ENCODE results near the gene ZNF780A. TPM values are rescaled to one million over a fixed set of nuclear protein-coding genes. Genes with fewer than 3 reads are reported as not detected.

Gene ZNF780A
- total RNA-seq, 2 experiments from 2014 or later = 19.0 to 20.7 TPM

DNA sequence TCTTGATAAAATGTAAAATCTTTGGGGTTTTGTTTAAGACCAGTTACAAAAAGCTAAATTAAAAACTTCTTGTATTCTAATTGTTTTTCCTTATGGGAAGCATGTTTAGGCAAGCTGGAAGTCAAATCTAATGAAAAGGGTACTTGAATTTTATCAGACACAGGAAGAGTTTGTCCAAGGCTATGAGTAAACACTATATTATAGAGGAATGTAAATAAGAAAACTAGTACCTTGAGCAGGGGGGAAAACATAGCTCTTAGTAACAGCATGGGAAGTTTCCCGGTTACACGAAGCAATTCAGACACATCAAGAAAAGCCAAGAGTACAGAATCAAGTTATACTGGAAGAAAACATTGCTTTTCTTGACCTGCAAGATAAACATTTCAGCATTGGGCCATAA lies 19.8 kb upstream of the ZNF780A start:
- Mint-ChIP-seq H3K36me3 (no peaks in the 10 kb centered on the region), H3K27me3 (peaks cover 7% of the 10 kb centered on the region), H3K4me3 (no peak overlapping the region), H3K27ac (no peak overlapping the region), H3K9me3 (ENCODE audit: low read depth) (peaks cover 3% of the 10 kb centered on the region), H3K4me1 (no peaks in the 10 kb centered on the region)
- ATAC-seq (no peak), DNase-seq (no peak)
- CTCF ChIA-PET = no interaction called here

DNA sequence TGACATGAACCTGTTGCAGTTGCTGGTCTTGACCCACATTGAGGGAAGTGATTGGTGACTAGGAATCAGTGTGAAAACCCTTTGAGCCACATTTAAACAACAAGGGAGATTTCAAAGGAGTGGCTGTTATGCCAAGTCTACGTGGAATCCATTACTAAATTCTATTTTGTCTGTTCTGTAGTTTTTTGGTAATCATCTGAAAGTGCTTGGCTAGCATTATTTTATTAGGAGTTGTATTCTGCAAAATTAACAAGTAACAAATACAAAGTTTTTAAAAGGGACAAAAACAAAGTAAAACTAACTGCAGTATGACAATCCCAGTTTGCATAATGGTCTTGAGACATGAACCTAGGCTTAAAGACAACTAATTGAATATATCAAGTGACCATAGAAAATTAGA lies 14.0 kb upstream of the ZNF780A start:
- H3K4me3 Mint-ChIP-seq = no peak overlapping the region
- ATAC-seq = no peak
- H3K27ac Mint-ChIP-seq = no peak overlapping the region
- H3K9me3 Mint-ChIP-seq (ENCODE audit: low read depth) = no peaks in the 10 kb centered on the region
- H3K4me1 Mint-ChIP-seq = no peaks in the 10 kb centered on the region
- H3K36me3 Mint-ChIP-seq = no peaks in the 10 kb centered on the region
- CTCF ChIA-PET = no interaction called here
- no peak for DNase-seq
- peaks cover 4% of the 10 kb centered on the region for H3K27me3 Mint-ChIP-seq

DNA sequence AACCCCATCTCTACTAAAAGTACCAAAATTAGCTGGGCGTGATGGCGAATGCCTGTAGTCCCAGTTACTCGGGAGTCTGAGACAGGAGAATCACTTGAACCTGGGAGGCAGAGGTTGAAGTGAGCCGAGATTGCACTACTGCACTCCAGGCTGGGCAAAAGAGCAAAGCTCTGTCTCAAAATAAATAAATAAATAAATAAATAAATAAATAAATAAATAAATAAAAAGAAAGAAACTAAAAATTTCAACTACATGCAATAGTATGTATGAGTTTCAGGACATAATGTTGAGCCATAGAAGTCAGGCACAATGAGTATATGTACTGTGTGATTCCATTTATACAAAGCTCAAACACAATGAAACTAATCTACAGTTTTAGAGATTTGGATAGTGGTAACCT lies 12.9 kb upstream of the ZNF780A start:
- Mint-ChIP-seq H3K27ac (no peak overlapping the region), H3K9me3 (ENCODE audit: low read depth) (no peaks in the 10 kb centered on the region), H3K4me1 (no peaks in the 10 kb centered on the region), H3K4me3 (no peak overlapping the region), H3K36me3 (no peaks in the 10 kb centered on the region), H3K27me3 (peaks cover 12% of the 10 kb centered on the region)
- no peak for ATAC-seq
- no peak for DNase-seq
- CTCF ChIA-PET = interaction anchor here (0.6 kb wide), 1 partner anchor 54 kb away, joined by 5 read pairs; no protein-coding TSS in a partner anchor

DNA sequence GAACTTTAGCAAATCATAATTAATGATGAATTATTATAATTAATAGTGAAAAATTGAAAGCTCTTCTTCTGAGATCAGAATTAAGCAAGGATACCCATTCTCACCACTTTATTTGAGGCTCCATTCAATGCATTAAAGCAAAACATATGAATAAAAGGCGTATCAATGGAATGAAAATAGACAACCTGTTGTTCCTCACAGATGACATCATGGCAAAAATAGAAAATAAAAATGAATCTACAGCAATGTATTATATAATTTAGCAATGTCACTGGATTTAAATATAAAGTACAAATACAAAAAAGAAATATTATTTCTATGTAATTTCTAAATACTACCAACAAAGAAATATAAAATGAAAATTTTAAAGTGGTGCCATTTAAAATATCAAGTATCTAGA lies 11.1 kb upstream of the ZNF780A start:
- Mint-ChIP-seq H3K4me3 (no peak overlapping the region), H3K4me1 (no peaks in the 10 kb centered on the region), H3K27me3 (peaks cover 24% of the 10 kb centered on the region), H3K36me3 (no peaks in the 10 kb centered on the region), H3K27ac (no peak overlapping the region), H3K9me3 (ENCODE audit: low read depth) (no peaks in the 10 kb centered on the region)
- DNase-seq = no peak
- CTCF ChIA-PET = no interaction called here
- ATAC-seq = no peak

DNA sequence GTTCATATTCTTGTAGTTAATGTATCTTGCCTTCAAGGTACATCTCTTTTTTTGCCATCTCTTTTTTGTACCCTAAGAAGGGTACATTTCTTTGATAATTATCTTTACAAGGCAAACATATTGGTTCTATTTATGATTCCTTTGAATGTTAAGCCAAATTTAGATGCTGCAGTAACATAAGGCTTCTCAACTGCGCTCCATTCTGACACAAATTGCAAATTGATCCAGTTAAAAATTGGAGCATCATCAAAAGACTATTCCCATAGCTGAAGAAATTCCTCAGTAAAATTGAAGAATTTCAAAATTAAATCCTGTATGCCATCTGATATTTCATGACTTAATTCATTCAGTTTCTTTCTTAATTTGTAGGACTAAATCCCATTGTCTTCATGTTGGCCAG lies 2.7 kb upstream of the ZNF780A start:
- Mint-ChIP-seq H3K27me3 (peaks cover 15% of the 10 kb centered on the region), H3K4me1 (peaks cover 23% of the 10 kb centered on the region), H3K4me3 (no peak overlapping the region), H3K36me3 (peaks cover 12% of the 10 kb centered on the region), H3K9me3 (ENCODE audit: low read depth) (peaks cover 2% of the 10 kb centered on the region), H3K27ac (no peak overlapping the region)
- ATAC-seq = no peak
- no peak for DNase-seq
- CTCF ChIA-PET = no interaction called here

DNA sequence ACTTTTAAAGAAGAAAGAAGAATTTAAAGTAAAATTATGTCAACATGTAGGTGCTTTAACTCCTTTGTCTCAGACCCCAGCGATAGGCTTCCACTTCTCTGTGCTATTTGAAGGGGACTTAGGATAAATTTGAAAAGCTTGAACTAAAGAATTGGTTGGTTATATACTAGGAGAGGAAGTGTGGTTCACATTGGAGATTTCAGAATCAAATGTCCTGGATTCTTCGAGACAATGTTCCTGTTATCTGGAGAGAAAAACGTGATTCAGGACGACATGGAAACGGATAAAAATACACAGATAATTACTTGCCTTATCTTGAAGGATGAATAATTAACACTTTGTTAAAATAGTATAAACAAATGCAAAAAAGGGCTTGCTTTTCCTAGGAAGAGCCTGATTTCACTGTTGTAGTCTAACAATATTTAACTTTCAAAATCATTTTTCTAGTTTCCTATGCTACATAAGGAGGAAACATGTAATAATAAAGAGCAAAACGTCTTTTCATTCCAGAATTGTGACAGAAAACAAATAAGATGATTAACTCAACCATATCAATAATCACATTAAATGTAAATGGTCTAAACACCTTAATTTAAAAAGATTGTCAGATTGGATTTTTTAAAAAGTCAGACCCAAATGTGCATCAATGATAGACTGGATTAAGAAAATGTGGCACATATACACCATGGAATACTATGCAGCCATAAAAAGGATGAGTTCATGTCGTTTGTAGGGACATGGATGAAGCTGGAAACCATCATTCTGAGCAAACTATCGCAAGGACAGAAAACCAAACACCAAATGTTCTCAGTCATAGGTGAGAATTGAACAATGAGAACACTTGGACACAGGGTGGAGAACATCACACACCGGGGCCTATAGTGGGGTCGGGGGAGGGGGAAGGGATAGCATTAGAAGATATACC lies 724 bp upstream of the ZNF780A start:
- H3K9me3 Mint-ChIP-seq (ENCODE audit: low read depth) = peaks cover 6% of the 10 kb centered on the region
- H3K27me3 Mint-ChIP-seq = peaks cover 4% of the 10 kb centered on the region
- DNase-seq (no peak), ATAC-seq (no peak)
- H3K27ac Mint-ChIP-seq = peak overlapping the region; percentile 100
- peak overlapping the region; percentile 99 for H3K4me3 Mint-ChIP-seq
- H3K36me3 Mint-ChIP-seq = peaks cover 24% of the 10 kb centered on the region
- CTCF ChIA-PET = interaction anchor here (1.3 to 2.2 kb wide), 4 partner anchors 8 to 121 kb away, joined by 4 to 7 read pairs (median 5); partner anchors contain the start of genes PSMC4 and ZNF780B
- peaks cover 35% of the 10 kb centered on the region for H3K4me1 Mint-ChIP-seq

DNA sequence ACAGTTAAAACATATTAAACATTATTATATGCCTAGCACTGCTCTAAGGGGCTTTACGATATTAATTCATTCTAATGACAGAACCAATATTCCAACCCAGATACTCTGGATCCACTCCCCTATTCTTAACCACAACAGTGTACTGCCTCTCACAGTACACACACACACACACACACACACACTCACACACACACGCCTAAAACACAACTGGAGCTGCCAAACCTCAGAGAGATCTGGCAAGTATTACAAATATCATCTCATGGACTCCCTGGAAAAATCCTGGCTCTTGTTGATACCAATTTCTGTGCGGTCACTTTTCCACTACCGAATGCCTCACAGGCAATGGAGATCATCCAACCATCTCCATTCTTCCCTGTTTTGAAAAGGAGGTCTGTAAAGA lies 1.3 kb downstream of the ZNF780A start:
- CTCF ChIA-PET = interaction anchor here (0.6 to 2.2 kb wide), 3 partner anchors 10 to 325 kb away, joined by 3 to 5 read pairs (median 3); no protein-coding TSS in a partner anchor
- peaks cover 30% of the 10 kb centered on the region for H3K36me3 Mint-ChIP-seq
- peak overlapping the region; percentile 99 for H3K4me3 Mint-ChIP-seq
- no peak for ATAC-seq
- peaks cover 35% of the 10 kb centered on the region for H3K4me1 Mint-ChIP-seq
- H3K9me3 Mint-ChIP-seq (ENCODE audit: low read depth) = peaks cover 6% of the 10 kb centered on the region
- H3K27ac Mint-ChIP-seq = no peak overlapping the region
- no peak for DNase-seq
- no peaks in the 10 kb centered on the region for H3K27me3 Mint-ChIP-seq

DNA sequence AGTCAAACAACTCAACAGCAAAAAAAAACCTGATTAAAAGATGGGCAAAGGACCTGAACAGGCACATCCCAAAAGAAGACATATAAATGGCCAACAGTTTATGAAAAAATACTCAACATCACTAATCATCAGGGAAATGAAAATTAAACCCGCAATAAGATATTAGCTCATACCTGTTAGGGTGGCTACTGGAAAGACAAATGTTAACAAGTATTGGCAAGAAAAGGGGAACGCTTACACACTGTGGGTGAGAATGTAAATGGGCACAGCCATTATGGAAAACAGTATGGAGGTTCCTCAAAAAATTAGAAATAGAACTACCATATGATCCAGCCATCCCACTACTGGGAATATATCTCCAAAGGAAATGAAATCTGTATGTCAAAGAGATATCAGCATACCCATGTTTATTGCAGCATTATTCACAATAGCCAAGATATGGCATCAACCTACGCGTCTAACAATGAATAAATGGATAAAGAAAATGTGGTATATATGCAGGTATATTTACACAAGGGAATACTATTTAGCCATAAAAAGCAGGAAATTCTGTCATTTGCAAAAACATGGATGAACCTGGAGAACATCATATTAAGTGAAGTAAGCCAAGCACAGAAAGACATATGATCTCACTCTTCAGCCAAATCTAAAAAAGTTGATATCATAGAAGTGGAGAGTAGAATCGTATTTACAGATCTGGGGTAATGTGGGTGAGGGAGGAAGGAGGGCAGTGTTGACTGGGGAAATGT lies 2.3 kb downstream of the ZNF780A start:
- no peak for ATAC-seq
- CTCF ChIA-PET = interaction anchor here (2.3 kb wide), 1 partner anchor 117 kb away, joined by 7 read pairs; the partner anchor contains the start of gene PSMC4
- Mint-ChIP-seq H3K27me3 (no peaks in the 10 kb centered on the region), H3K36me3 (peaks cover 35% of the 10 kb centered on the region), H3K4me1 (peaks cover 35% of the 10 kb centered on the region), H3K4me3 (peak overlapping the region; percentile 1), H3K27ac (peak overlapping the region; percentile 3), H3K9me3 (ENCODE audit: low read depth) (peaks cover 6% of the 10 kb centered on the region)
- DNase-seq = no peak

DNA sequence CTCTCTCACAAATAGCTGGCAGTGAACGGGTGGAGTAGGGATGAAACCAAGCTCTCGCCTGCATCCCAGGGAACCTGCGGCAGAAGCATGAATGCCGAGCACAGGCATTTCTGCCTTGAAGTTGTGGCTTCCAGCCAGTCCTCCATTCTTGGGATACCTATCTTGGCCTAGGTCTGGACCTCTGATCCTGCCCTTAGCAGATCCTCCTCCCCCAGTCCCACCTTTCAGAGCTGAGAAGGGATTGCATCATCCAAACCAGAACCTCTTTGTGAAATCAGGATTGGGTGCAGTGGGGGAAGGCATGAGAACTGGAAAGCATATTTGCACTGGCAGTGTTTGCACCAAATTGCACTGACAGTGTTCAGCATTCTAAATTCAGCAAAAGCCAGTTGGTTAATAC lies 5.8 kb downstream of the ZNF780A start:
- Mint-ChIP-seq H3K4me3 (no peak overlapping the region), H3K9me3 (ENCODE audit: low read depth) (peaks cover 7% of the 10 kb centered on the region), H3K4me1 (peaks cover 26% of the 10 kb centered on the region), H3K27ac (no peak overlapping the region), H3K36me3 (peaks cover 63% of the 10 kb centered on the region), H3K27me3 (no peaks in the 10 kb centered on the region)
- DNase-seq (no peak), ATAC-seq (no peak)
- CTCF ChIA-PET = no interaction called here

DNA sequence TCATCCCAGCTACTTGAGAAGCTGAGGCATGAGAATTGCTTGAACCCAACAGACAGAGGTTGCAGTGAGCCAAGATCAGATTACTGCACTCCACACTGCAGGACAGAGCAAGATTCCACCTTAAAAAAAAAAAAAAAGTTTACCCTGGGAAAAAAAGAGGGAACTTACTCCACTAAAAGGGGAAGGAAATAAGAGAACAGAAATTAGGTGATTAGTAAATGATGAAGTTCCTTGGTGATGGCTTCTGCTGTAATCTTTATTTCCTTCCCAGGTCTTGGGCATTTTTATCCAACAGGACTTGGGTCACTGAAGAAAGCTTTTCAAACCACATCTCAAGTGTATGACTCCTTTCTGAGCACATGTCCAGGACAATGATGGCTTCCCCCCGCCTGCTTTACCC lies 9.3 kb downstream of the ZNF780A start:
- peaks cover 19% of the 10 kb centered on the region for H3K9me3 Mint-ChIP-seq (ENCODE audit: low read depth)
- H3K27me3 Mint-ChIP-seq = no peaks in the 10 kb centered on the region
- ATAC-seq (no peak), DNase-seq (no peak)
- H3K36me3 Mint-ChIP-seq = peaks cover 77% of the 10 kb centered on the region
- H3K4me1 Mint-ChIP-seq = no peaks in the 10 kb centered on the region
- CTCF ChIA-PET = no interaction called here
- H3K4me3 Mint-ChIP-seq = no peak overlapping the region
- no peak overlapping the region for H3K27ac Mint-ChIP-seq

DNA sequence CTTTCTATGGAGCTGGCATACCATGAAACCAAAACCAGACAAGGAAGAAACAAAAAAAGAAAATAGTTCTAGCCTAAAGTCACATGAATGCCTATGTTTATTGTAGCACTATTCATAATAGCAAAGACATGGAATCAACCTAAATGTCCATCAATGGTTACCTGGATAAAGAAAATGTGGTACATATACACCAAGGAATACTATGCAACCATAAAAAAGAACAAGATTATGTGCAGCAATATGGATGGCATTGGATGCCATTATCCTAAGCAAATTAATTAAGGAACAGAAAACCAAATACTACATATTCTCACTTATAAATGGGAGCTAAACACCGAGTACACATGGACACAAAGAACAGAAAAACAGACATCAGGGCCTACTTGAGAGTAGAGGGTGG lies 10.5 kb downstream of the ZNF780A start:
- peaks cover 24% of the 10 kb centered on the region for H3K9me3 Mint-ChIP-seq (ENCODE audit: low read depth)

DNA sequence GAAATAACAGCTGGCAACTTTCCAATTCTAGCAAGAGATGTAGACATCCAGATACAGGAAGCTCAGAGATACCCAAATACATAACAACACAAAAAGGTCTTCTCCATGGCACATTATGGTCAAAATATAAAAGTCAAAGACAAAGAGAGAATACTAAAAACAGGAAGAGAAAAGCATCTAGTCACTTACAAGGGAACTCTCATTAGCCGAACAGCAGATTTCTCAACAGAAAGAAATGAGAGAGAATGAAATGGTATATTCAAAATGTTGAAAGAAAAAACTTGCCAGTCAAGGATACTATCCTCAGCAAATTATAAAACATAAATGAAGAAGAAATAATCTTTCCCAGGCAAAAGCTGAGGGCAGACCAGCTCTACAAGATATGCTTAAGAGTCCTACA lies 12.4 kb downstream of the ZNF780A start:
- peaks cover 38% of the 10 kb centered on the region for H3K9me3 Mint-ChIP-seq (ENCODE audit: low read depth)
- DNase-seq = no peak
- CTCF ChIA-PET = no interaction called here
- ATAC-seq = no peak
- H3K4me1 Mint-ChIP-seq = no peaks in the 10 kb centered on the region
- H3K27ac Mint-ChIP-seq = no peak overlapping the region
- H3K36me3 Mint-ChIP-seq = peaks cover 96% of the 10 kb centered on the region
- H3K4me3 Mint-ChIP-seq = no peak overlapping the region
- no peaks in the 10 kb centered on the region for H3K27me3 Mint-ChIP-seq

More for the DNA sequence above, 10.5 kb downstream of the ZNF780A start:
- no peaks in the 10 kb centered on the region for H3K4me1 Mint-ChIP-seq
- H3K36me3 Mint-ChIP-seq = peaks cover 88% of the 10 kb centered on the region
- no peak overlapping the region for H3K4me3 Mint-ChIP-seq
- no peak for DNase-seq
- H3K27me3 Mint-ChIP-seq = no peaks in the 10 kb centered on the region
- ATAC-seq = no peak
- CTCF ChIA-PET = no interaction called here
- no peak overlapping the region for H3K27ac Mint-ChIP-seq

DNA sequence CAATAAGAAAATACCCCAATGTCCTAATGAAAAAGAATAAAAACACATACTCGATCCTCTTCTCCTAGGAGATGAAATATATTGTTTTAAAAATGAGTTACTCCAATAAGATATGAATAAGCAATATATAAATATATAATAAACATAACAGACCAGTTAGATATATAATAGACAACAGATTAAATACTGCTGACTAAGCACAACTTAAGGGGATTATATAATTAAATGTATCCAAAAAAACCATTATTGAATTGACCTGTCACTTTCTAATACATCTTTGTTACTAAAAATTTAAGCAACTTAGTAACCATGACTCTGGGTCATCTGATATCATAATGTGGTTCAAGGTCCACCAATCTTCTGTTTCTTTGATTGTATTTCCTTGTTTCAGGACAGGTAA lies 20.7 kb downstream of the ZNF780A start:
- DNase-seq (no peak), ATAC-seq (no peak)
- Mint-ChIP-seq H3K4me3 (no peak overlapping the region), H3K27ac (no peak overlapping the region), H3K27me3 (no peaks in the 10 kb centered on the region), H3K9me3 (ENCODE audit: low read depth) (peaks cover 24% of the 10 kb centered on the region), H3K4me1 (no peaks in the 10 kb centered on the region), H3K36me3 (peaks cover 38% of the 10 kb centered on the region)
- CTCF ChIA-PET = no interaction called here
